ENCODE results near the gene KIRREL3. TPM values are rescaled to one million over a fixed set of nuclear protein-coding genes. Genes with fewer than 3 reads are reported as not detected.

Gene KIRREL3
- total and polyA plus RNA-seq, 2 of the 8 experiments (the other 6 are each of a cell fraction or from before 2014, with no cell fraction given): 0.29 to 0.32 TPM

GRCh38 chr11:126589492-126589803 is 411.1 kb downstream of the KIRREL3 start:
- H4K91ac ChIP-seq (replicated peaks; ENCODE audit: insufficient read length, low read length): peak overlapping the region; percentile 15
- H3K4me3 ChIP-seq (ENCODE audit: extremely low read depth in 1 of 4, insufficient read depth in 2 of 4, low read depth in 3 of 4, low read length in 4 of 4): no peak overlapping the region
- no peaks in the 10 kb centered on the region for H3K79me1 ChIP-seq (ENCODE audit: low read depth, low read length)
- no peak overlapping the region for H3K56ac ChIP-seq (replicated peaks; ENCODE audit: insufficient read length, low read depth, low read length)
- DNase-seq (ENCODE audit: low read depth in 1 of 2, low spot score in 2 of 2) (no peak), FAIRE-seq (no peak)
- no peak overlapping the region for H3K9ac ChIP-seq (replicated peaks in 1 of 4; ENCODE audit: extremely low read depth in 1 of 4, low read depth in 3 of 4, low read length in 3 of 4)
- no peak overlapping the region for H2BK5ac ChIP-seq (ENCODE audit: low read depth, low read length)
- ChIA-PET CTCF (ENCODE audit: partially characterized antibody) (interaction anchor here (0.9 to 13.6 kb wide), 7 partner anchors 15 to 401 kb away, joined by 3 to 143 read pairs (median 5); no protein-coding TSS in a partner anchor), POLR2A (ENCODE audit: partially characterized antibody) (no interaction called here)
- H3K4ac ChIP-seq (replicated peaks; ENCODE audit: insufficient read length, low read depth, low read length): no peak overlapping the region
- H2AK5ac ChIP-seq (ENCODE audit: low read depth, low read length): peak overlapping the region; percentile 4; the same call in 1 of the 2 replicates
- H3K23ac ChIP-seq (ENCODE audit: insufficient read length): no peak overlapping the region
- no peak overlapping the region; the same call in 1 of the 2 replicates for H3K18ac ChIP-seq (ENCODE audit: extremely low read depth, low read length)
- H3K27ac ChIP-seq (ENCODE audit: low read depth, low read length): no peak overlapping the region
- H2BK15ac ChIP-seq (ENCODE audit: low read length): 0 out of 2 replicates have a peak overlapping the region, but pooled peaks have one; percentile 1
- H3K4me1 ChIP-seq (replicated peaks in 1 of 4; ENCODE audit: control insufficient read depth in 3 of 4, insufficient read depth in 4 of 4, low read length in 3 of 4): peaks cover 11 to 41% (median 28%) of the 10 kb centered on the region in 4 experiments; a peak in 6 of 7 replicates
- H4K20me1 ChIP-seq (replicated peaks in 1 of 2; ENCODE audit: control insufficient read depth in 1 of 2, insufficient read depth in 2 of 2, low read length in 2 of 2): no peaks in the 10 kb centered on the region
- no peaks in the 10 kb centered on the region for H3K36me3 ChIP-seq (ENCODE audit: control insufficient read depth in 2 of 4, insufficient read depth in 4 of 4, low read length in 3 of 4)
- H3K14ac ChIP-seq (ENCODE audit: insufficient read length): no peak overlapping the region
- no peak overlapping the region for H4K8ac ChIP-seq (ENCODE audit: extremely low read depth, insufficient read depth, low read length)
- no peak overlapping the region for H2BK20ac ChIP-seq (ENCODE audit: low read length)
- no peak overlapping the region for H2BK12ac ChIP-seq (ENCODE audit: low read depth, low read length)
- H2AFZ ChIP-seq (ENCODE audit: low read length): no peak overlapping the region
- H3K9me3 ChIP-seq (ENCODE audit: insufficient read depth in 2 of 2, low read depth in 1 of 2, low read length in 1 of 2): no peaks in the 10 kb centered on the region
- 87% methylated on average over 4 of the region's 4 CpGs; no CpG with 5 or more reads in 1 of the 2 experiments for WGBS, 2 experiments (ENCODE audit: extremely low coverage in 1 of 2, insufficient coverage in 1 of 2, insufficient read length in 1 of 2, insufficient replicate concordance in 2 of 2, low coverage in 1 of 2, low lambda C conversion rate in 2 of 2, missing lambda C conversion rate in 1 of 2)
- TF ChIP-seq FOSL1 (IDR thresholded peaks at IDR 0.05; ENCODE audit: insufficient read depth, low read depth, low read length) (no peak), SIRT6 (IDR thresholded peaks at IDR 0.05; ENCODE audit: low read length) (no peak), SUZ12 (IDR thresholded peaks at IDR 0.05; ENCODE audit: low read length) (no peak), ATF2 (IDR thresholded peaks at IDR 0.05; ENCODE audit: low read length) (no peak), TAF1 (IDR thresholded peaks at IDR 0.05; ENCODE audit: low read depth, low read length) (no peak), NRF1 (IDR thresholded peaks at IDR 0.05; ENCODE audit: low read depth, low read length) (no peak)
- no peaks in the 10 kb centered on the region for H3K27me3 ChIP-seq (replicated peaks in 1 of 4; ENCODE audit: control insufficient read depth in 3 of 4, extremely low read depth in 1 of 4, insufficient read depth in 3 of 4, low read length in 3 of 4)
- no peak overlapping the region for H4K5ac ChIP-seq (ENCODE audit: insufficient read length, low read depth, low read length)
- H3K79me2 ChIP-seq (ENCODE audit: control insufficient read depth in 1 of 2, insufficient read depth in 2 of 2, low read length in 2 of 2): no peaks in the 10 kb centered on the region
- H3K23me2 ChIP-seq (ENCODE audit: low read depth, low read length): no peaks in the 10 kb centered on the region
- H2BK120ac ChIP-seq (replicated peaks; ENCODE audit: low read depth, low read length): no peak overlapping the region
- H3K4me2 ChIP-seq (ENCODE audit: insufficient read depth in 1 of 2, low read depth in 2 of 2, low read length in 2 of 2): no peak overlapping the region

Data from H1 (cell line).